ACC112 (cell line): ENCODE results near the gene GSPT1.
"Not testable (repeated sequence)": the region's sequence is repeated elsewhere in the genome, so short reads cannot be mapped to it uniquely, and the experiment has no call there.

Source experiments
- H2AFZ ChIP-seq: fragments of 200-600 bp; sonication (generic); one replicate; pipeline ENCODE4 v1.6.0; 2017; ENCODE audit warnings: antibody characterized with exemption, low read length; ENCODE audit not compliant: unreplicated experiment
- H3K27ac ChIP-seq: fragments of 200-600 bp; sonication (generic); 2 replicates; pipeline ENCODE4 v1.5.1; 2014; ENCODE audit warnings: low read depth, mild to moderate bottlenecking, antibody characterized with exemption, low read length, moderate library complexity
- H3K27me3 ChIP-seq: fragments of 200-600 bp; sonication (generic); 2 replicates; pipeline ENCODE4 v1.6.1; 2014; ENCODE audit warnings: mild to moderate bottlenecking, antibody characterized with exemption, low read length, moderate library complexity, mixed read lengths; ENCODE audit not compliant: insufficient read depth
- H3K36me3 ChIP-seq: fragments of 200-600 bp; sonication (generic); 2 replicates; pipeline ENCODE4 v1.6.1; 2016; ENCODE audit warnings: mild to moderate bottlenecking, antibody characterized with exemption, low read length, moderate library complexity, mixed read lengths; ENCODE audit not compliant: insufficient read depth
- H3K4me1 ChIP-seq: fragments of 200-600 bp; sonication (generic); one replicate; pipeline ENCODE4 v1.6.1; 2016; ENCODE audit warnings: low read length, mixed read lengths; ENCODE audit not compliant: insufficient read depth, unreplicated experiment, control insufficient read depth
- H3K4me3 ChIP-seq: fragments of 200-600 bp; sonication (generic); 2 replicates; pipeline ENCODE4 v1.5.1; 2014; ENCODE audit warnings: mild to moderate bottlenecking, low read depth, low read length
- H3K79me2 ChIP-seq: fragments of 200-600 bp; sonication (generic); one replicate; pipeline ENCODE4 v1.6.0; 2016; ENCODE audit warnings: low read length; ENCODE audit not compliant: control insufficient read depth, unreplicated experiment, insufficient read depth

GSPT1 gene

GRCh38 chr16:11949527-11949926 is 33.8 kb upstream of the GSPT1 start:
- no peaks in the 10 kb centered on the region for H3K79me2 ChIP-seq
- H3K4me1 ChIP-seq = no peaks in the 10 kb centered on the region
- no peak overlapping the region for H2AFZ ChIP-seq
- no peaks in the 10 kb centered on the region for H3K27me3 ChIP-seq
- H3K4me3 ChIP-seq = no peak overlapping the region
- no peak overlapping the region for H3K27ac ChIP-seq
- no peaks in the 10 kb centered on the region for H3K36me3 ChIP-seq

- Histone ChIP-seq H2AFZ (no peak overlapping the region), H3K27me3 (no peaks in the 10 kb centered on the region), H3K36me3 (no peaks in the 10 kb centered on the region), H3K4me3 (no peak overlapping the region), H3K27ac (no peak overlapping the region), H3K79me2 (no peaks in the 10 kb centered on the region), H3K4me1 (no peaks in the 10 kb centered on the region)
Measured at GRCh38 chr16:11948819-11949218, 33.1 kb upstream of the GSPT1 start.

DNA sequence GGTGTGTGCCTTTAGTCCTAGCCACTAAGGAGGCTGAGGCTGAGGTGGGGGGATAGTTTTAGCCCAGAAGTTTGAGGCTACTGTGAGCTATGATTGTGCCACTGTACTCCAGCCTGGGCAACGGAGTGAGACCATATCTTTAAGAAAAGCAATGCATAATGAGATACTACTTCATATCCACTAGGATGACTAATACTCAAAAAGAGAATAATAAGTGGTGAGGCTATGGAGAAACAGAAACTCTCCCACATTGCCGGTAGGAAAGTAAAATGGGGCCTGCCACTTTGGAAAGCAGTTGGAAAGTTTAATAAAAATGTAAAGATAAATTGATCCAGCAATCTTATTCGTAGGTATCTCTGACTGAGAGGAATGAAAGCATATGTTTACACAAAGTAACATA is 30.7 kb upstream of the GSPT1 start:
- no peaks in the 10 kb centered on the region for H3K4me1 ChIP-seq
- no peaks in the 10 kb centered on the region for H3K79me2 ChIP-seq
- H3K4me3 ChIP-seq = no peak overlapping the region
- H2AFZ ChIP-seq = no peak overlapping the region
- no peak overlapping the region for H3K27ac ChIP-seq
- H3K36me3 ChIP-seq = no peaks in the 10 kb centered on the region
- H3K27me3 ChIP-seq = no peaks in the 10 kb centered on the region

- H3K4me1 ChIP-seq, H3K79me2 ChIP-seq, H3K27ac ChIP-seq, H3K27me3 ChIP-seq, H3K36me3 ChIP-seq, H3K4me3 ChIP-seq, H2AFZ ChIP-seq: not testable (repeated sequence)
Measured at GRCh38 chr16:11941945-11942344, 26.2 kb upstream of the GSPT1 start, which contains the start of gene NPIPB2. NPIPB2 (minus strand) TSS chr16:11942045; CDS start chr16:11942045, 0 bp downstream.

DNA sequence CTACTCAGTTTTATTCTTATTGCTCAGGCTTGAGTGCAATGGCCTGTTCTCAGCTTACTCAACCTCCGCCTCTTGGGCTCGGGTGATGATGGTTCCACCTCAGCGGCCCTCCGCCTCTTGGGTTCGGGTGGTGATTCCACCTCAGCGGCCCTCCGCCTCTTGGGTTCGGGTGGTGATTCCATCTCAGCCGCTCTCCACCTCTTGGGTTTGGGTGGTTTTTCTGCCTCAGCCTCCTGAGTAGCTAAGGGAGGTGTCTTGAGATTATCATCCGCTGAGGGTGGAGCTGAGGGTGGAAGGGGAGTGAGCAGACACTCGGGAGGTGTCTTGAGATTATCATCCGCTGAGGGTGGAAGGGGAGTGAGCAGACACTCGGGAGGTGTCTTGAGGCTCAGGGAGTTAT is 11.6 kb upstream of the GSPT1 start:
- not testable (repeated sequence) for H2AFZ ChIP-seq, H3K36me3 ChIP-seq, H3K79me2 ChIP-seq, H3K4me1 ChIP-seq, H3K27me3 ChIP-seq, H3K4me3 ChIP-seq, H3K27ac ChIP-seq

DNA sequence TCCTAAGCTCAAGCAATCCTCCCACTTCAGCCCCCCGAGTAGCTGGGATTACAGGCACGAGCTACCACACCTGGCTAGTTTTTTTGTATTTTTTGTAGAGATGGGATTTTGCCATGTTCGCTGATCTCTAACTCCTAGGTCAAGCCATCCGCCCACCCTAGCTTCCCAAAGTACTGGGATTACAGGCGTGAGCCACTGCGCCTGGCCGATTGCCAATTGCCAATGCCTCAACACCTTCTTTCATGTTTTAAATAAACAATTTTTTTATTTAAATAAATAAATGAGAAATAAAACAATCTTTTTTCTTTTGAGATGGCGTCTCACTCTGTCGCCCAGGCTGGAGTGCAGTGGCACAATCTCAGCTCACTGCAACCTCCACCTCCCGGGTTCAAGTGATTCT is 8.3 kb upstream of the GSPT1 start:
- H3K4me1 ChIP-seq, H3K79me2 ChIP-seq, H2AFZ ChIP-seq, H3K27ac ChIP-seq, H3K4me3 ChIP-seq, H3K27me3 ChIP-seq, H3K36me3 ChIP-seq: not testable (repeated sequence)

GRCh38 chr16:11916524-11917285 is 949 bp upstream of the GSPT1 start:
- Histone ChIP-seq H2AFZ (peak overlapping the region; percentile 100), H3K4me1 (peaks cover 26% of the 10 kb centered on the region), H3K27me3 (peaks cover 5% of the 10 kb centered on the region; the same call in 1 of the 2 replicates), H3K4me3 (peak overlapping the region; percentile 91), H3K36me3 (no peaks in the 10 kb centered on the region), H3K27ac (peak overlapping the region; percentile 21; the same call in 1 of the 2 replicates), H3K79me2 (peaks cover 39% of the 10 kb centered on the region)

DNA sequence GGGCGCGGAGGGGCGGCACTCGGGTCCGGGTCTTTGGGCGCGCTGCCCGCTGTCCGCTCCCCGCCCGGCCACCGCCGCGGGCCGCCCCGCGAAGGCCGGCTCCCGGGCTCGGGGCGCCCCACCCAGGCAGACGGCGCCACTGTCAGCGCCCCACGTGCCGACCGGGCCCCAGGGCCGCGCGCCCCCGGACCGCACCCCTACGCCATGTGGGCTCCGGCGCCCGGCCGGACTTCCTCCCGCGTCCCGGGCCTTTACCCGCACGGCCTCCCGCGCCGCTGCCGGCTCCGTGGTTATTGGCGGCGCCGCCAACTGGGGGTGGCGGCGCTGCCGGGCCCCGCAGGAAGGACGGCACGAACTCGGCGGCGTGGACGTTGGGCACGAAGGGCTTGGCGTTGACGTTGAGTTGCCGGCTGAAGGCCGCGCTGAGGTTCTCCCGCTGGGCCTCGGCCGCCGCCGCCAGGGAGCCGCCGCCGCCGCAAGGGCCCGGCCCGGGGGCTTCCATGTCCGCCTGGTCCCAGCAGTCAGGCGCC is 577 bp downstream of the GSPT1 start:
- peak overlapping the region; percentile 65 for H3K27ac ChIP-seq
- H3K79me2 ChIP-seq = peaks cover 54% of the 10 kb centered on the region
- H3K4me3 ChIP-seq = peak overlapping the region; percentile 91
- H3K27me3 ChIP-seq = peaks cover 3% of the 10 kb centered on the region; the same call in 1 of the 2 replicates
- H3K36me3 ChIP-seq = no peaks in the 10 kb centered on the region
- peaks cover 38% of the 10 kb centered on the region for H3K4me1 ChIP-seq
- H2AFZ ChIP-seq = peak overlapping the region; percentile 94

GRCh38 chr16:11914210-11915113 is 1.3 kb downstream of the GSPT1 start:
- peaks cover 62% of the 10 kb centered on the region for H3K79me2 ChIP-seq
- peak overlapping the region; percentile 91 for H3K4me3 ChIP-seq
- H3K27me3 ChIP-seq = no peaks in the 10 kb centered on the region
- H3K4me1 ChIP-seq = peaks cover 40% of the 10 kb centered on the region
- peak overlapping the region; percentile 65 for H3K27ac ChIP-seq
- peak overlapping the region; percentile 94 for H2AFZ ChIP-seq
- H3K36me3 ChIP-seq = no peaks in the 10 kb centered on the region

GRCh38 chr16:11913425-11914079 is 2.2 kb downstream of the GSPT1 start:
- Histone ChIP-seq H3K27me3 (no peaks in the 10 kb centered on the region), H3K4me3 (peak overlapping the region; percentile 91), H3K79me2 (peaks cover 70% of the 10 kb centered on the region), H2AFZ (no peak overlapping the region), H3K4me1 (peaks cover 43% of the 10 kb centered on the region), H3K27ac (no peak overlapping the region), H3K36me3 (no peaks in the 10 kb centered on the region)
